GM10248 (cell line): Measurements from ENCODE around the gene RBKS.

Source experiments
- CTCF ChIA-PET: fragments of 300-600 bp; sonication (Branson Sonifier 250); formaldehyde crosslinking; extraction: SDS; loops from one replicate; lab custom pipeline; 2021; ENCODE audit warnings: antibody characterized with exemption; lab: Yijun Ruan, JAX
- POLR2A ChIA-PET: fragments of 350-650 bp; sonication (Branson Sonifier 250); formaldehyde crosslinking; extraction: SDS; loops from one replicate; lab custom pipeline; 2020; ENCODE audit warnings: antibody characterized with exemption; lab: Yijun Ruan, JAX
- DNase-seq: peaks from one replicate; pipeline ENCODE4 v3.0.0; 2012; ENCODE audit errors: extremely low spot score
- TF ChIP-seq, protein P1 (sequence below): IDR thresholded peaks from 2 replicates; pipeline ENCODE4 v1.5.1; 2012; ENCODE audit warnings: mild to moderate bottlenecking, low read depth; ENCODE audit errors: extremely low read depth, missing control alignments, control extremely low read depth

The RBKS gene

DNA sequence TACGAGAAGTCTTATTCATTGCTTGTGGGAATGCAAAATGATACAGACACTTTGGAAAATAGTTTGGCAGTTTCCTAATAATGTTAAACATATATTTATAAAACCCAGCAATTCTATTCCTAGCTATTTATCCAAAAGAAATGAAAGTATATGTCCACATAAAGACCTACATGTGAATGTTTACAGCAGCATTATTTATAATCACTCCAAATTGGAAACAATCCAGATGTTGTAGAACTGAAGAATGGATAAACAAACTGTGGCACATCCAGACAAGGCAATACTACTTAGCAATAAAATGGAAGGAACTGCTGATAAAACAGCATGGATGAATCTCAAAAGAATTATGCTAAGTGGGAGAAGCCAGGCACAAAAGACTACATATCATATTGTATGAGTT, 99.4 kb downstream of the RBKS start:
- TF ChIP-seq, protein P1, sequence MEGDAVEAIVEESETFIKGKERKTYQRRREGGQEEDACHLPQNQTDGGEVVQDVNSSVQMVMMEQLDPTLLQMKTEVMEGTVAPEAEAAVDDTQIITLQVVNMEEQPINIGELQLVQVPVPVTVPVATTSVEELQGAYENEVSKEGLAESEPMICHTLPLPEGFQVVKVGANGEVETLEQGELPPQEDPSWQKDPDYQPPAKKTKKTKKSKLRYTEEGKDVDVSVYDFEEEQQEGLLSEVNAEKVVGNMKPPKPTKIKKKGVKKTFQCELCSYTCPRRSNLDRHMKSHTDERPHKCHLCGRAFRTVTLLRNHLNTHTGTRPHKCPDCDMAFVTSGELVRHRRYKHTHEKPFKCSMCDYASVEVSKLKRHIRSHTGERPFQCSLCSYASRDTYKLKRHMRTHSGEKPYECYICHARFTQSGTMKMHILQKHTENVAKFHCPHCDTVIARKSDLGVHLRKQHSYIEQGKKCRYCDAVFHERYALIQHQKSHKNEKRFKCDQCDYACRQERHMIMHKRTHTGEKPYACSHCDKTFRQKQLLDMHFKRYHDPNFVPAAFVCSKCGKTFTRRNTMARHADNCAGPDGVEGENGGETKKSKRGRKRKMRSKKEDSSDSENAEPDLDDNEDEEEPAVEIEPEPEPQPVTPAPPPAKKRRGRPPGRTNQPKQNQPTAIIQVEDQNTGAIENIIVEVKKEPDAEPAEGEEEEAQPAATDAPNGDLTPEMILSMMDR = no peak
- no peak for DNase-seq
- ChIA-PET POLR2A (no interaction called here), CTCF (interaction anchor here (0.7 to 1.2 kb wide), 2 partner anchors 13 to 87 kb away, joined by 3 to 4 read pairs; no protein-coding TSS in a partner anchor)

DNA sequence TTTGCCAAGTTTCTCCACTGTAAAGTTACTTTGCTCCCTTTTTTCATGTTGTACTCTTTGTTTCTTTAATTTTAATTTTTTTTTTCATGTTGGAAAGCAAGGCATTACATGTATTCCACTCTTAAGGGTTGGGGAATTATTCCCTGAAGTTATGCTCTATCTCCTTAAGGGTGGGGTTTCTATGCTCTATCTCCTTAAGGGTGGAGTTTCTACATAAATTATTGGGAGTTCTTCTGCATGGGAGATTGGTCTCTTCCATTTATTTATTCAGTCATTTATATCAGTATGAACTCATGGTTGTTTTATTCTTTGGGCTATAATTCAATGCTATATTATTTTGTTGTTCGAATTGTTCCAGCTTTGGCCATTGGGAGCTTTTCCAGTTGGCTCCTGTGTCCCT, 107.5 kb downstream of the RBKS start:
- POLR2A ChIA-PET = no interaction called here
- no peak for DNase-seq
- TF ChIP-seq, protein P1 = no peak
- CTCF ChIA-PET = no interaction called here

DNA sequence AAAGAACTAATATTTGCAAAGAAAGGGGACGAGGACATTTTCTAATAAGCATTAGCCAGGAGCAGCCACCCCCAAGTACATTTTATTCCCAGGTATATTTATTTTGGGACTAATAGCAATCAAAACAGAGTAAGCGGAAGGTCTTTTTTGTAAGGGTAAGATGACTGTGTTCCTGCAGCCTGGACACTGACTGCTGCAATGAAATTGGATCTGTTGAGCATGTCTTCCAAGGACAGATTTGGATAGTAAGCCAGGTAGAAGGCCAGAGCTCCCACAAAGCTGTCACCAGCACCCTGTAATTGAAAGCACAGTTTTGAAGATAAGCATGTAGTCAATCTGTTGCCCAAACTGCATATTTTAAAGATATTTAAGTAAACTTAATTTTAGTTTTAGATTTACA, 108.7 kb downstream of the RBKS start:
- TF ChIP-seq, protein P1 = no peak
- no peak for DNase-seq
- ChIA-PET CTCF (interaction anchor here (1.2 to 1.3 kb wide), 2 partner anchors 9 to 28 kb away, joined by 3 to 4 read pairs; no protein-coding TSS in a partner anchor), POLR2A (no interaction called here)

DNA sequence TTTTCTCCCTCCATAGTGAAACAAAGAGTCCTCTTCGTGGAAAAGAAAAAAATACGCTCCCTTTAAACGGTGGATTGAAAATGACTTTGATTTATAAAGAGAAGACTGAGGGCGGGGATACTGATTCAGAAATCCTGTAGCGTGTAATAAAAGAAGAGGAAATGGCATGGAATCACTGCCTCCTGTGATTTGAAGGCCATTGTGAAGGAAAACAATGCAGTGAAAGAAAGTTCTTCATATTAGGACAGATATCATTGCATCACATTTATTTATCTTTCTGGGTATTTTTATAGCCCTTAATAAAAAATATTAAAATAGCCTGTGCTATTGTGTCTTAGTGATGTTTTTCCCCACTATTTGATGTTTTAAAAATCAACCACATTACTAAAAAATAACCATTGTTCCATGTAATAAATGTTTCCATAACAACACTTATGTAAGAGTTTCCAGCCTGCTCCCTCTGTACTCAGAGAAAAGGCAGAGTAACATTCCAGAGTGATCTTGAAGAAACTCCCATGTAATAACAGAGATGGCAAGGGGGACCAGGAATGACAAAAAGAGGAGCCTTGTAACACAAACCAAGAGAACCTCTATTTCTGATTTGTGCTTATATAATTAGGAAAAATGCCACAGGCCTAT, 110.7 kb downstream of the RBKS start:
- ChIA-PET CTCF (interaction anchor here (1.5 kb wide), 1 partner anchor 9 kb away, joined by 4 read pairs; no protein-coding TSS in a partner anchor), POLR2A (no interaction called here)
- no peak for DNase-seq
- TF ChIP-seq, protein P1 = no peak

DNA sequence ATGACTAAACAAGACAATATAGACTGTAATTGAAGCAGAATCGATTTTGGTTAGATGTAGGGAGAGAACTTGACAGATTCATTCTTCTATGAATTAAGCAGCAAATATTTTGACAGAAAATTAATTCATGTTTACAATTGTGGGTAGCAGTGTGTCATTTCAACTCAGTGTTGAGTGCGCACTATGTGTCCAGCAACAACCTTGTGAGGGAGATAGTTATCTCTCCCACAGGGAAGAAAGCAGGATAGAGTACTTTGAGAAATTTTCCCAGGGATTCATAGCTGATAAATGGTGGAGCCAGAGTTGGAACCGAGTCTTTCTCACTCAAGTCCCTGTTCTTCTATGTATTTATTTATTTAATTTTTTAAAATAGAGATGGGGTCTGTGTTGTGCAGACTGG, 113.5 kb downstream of the RBKS start:
- DNase-seq = no peak
- CTCF ChIA-PET = no interaction called here
- TF ChIP-seq, protein P1 = no peak
- POLR2A ChIA-PET = interaction anchor here (0.7 kb wide), 1 partner anchor 9 kb away, joined by 3 read pairs; no protein-coding TSS in a partner anchor

DNA sequence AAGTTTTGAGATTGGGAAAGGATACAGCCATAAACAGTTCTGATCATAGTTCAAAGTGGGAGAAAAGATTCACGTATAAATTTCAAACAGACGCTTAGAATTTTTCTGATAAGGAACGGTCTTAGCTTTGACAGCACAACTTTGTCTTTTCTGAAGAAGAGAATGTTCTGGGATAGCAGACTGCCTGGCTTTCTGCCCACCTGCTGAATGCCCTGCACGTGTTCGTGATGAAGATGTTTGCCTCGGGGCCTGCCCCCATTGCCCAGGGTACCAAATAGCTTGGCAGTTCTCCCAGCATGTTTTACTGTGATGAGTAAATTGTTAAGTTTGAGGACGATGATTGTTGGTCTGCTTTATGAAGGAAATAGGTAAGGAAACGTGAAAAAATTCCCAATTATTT, 114.1 kb downstream of the RBKS start:
- no peak for DNase-seq
- TF ChIP-seq, protein P1 = no peak
- ChIA-PET CTCF (no interaction called here), POLR2A (interaction anchor here (0.7 kb wide), 1 partner anchor 8 kb away, joined by 3 read pairs; no protein-coding TSS in a partner anchor)
